SK-N-SH treated with all-trans-retinoic acid at 6 μM for 48 hours (cell line): Measurements from ENCODE around the gene HSPA4.

Experiments
- ATAC-seq: fragments of 200-7000 bp; cut with Tn5 transposase; 3 replicates; pipeline ENCODE4 v1.9.1; 2020; ENCODE audit warnings: mild to moderate bottlenecking, moderate library complexity
- ARNTL ChIP-seq: fragments of 450-650 bp; formaldehyde crosslinking; IDR thresholded peaks from 2 replicates; pipeline ENCODE4 v1.5.0; 2020; ENCODE audit warnings: low read depth, mild to moderate bottlenecking, moderate library complexity, borderline replicate concordance
- BACH2 ChIP-seq: fragments of 250-450 bp; sonication (Bioruptor Pico); IDR thresholded peaks from 2 replicates; pipeline ENCODE4 v1.9.0; 2021; ENCODE audit warnings: mild to moderate bottlenecking, borderline replicate concordance
- CREB5 ChIP-seq: fragments of 250-450 bp; sonication (Bioruptor Pico); IDR thresholded peaks from 2 replicates; pipeline ENCODE4 v1.5.1; 2020; ENCODE audit warnings: low read depth, mild to moderate bottlenecking, moderate library complexity
- CSDC2 ChIP-seq: fragments of 250-450 bp; sonication (Bioruptor Pico); IDR thresholded peaks from 2 replicates; pipeline ENCODE4 v1.5.0; 2020; ENCODE audit warnings: mild to moderate bottlenecking, moderate library complexity
- CSRNP3 ChIP-seq: fragments of 250-450 bp; sonication (Bioruptor Pico); IDR thresholded peaks from 2 replicates; pipeline ENCODE4 v1.5.1; 2021; ENCODE audit warnings: mild to moderate bottlenecking, moderate library complexity
- ESRRG ChIP-seq: fragments of 250-450 bp; sonication (Bioruptor Pico); IDR thresholded peaks from 2 replicates; pipeline ENCODE4 v1.6.1; 2021; ENCODE audit warnings: mild to moderate bottlenecking
- ISL1 ChIP-seq: fragments of 250-450 bp; sonication (Bioruptor Pico); IDR thresholded peaks from 2 replicates; pipeline ENCODE4 v2.1.2; 2022; ENCODE audit warnings: mild to moderate bottlenecking, moderate library complexity
- OSR1 ChIP-seq: fragments of 250-450 bp; sonication (Bioruptor Pico); IDR thresholded peaks from 2 replicates; pipeline ENCODE4 v1.8.0; 2022; ENCODE audit warnings: moderate library complexity, mild to moderate bottlenecking, inconsistent platforms
- PATZ1 ChIP-seq: fragments of 250-450 bp; sonication (Bioruptor Pico); IDR thresholded peaks from 2 replicates; pipeline ENCODE4 v1.8.0; 2020; ENCODE audit warnings: mild to moderate bottlenecking, moderate library complexity, borderline replicate concordance
- POU6F1 ChIP-seq: fragments of 250-450 bp; sonication (Bioruptor Pico); IDR thresholded peaks from 2 replicates; pipeline ENCODE4 v1.8.0; 2021; ENCODE audit warnings: low read depth, mild to moderate bottlenecking, moderate library complexity, borderline replicate concordance
- PPARA ChIP-seq: fragments of 250-450 bp; sonication (Bioruptor Pico); IDR thresholded peaks from 2 replicates; pipeline ENCODE4 v1.5.0; 2020; ENCODE audit warnings: mild to moderate bottlenecking, borderline replicate concordance
- RARB ChIP-seq: fragments of 250-450 bp; sonication (Bioruptor Pico); IDR thresholded peaks from 2 replicates; pipeline ENCODE4 v1.8.0; 2021; ENCODE audit warnings: mild to moderate bottlenecking, moderate library complexity
- SNAI2 ChIP-seq: fragments of 250-450 bp; sonication (Bioruptor Pico); IDR thresholded peaks from 2 replicates; pipeline ENCODE4 v1.5.0; 2020; ENCODE audit warnings: mild to moderate bottlenecking, moderate library complexity
- TOX ChIP-seq: fragments of 250-450 bp; sonication (Bioruptor Pico); IDR thresholded peaks from 2 replicates; pipeline ENCODE4 v1.8.0; 2021; ENCODE audit warnings: mild to moderate bottlenecking, moderate library complexity, borderline replicate concordance
- TSHZ2 ChIP-seq: fragments of 250-450 bp; sonication (Bioruptor Pico); IDR thresholded peaks from 2 replicates; pipeline ENCODE4 v1.5.0; 2020; ENCODE audit warnings: mild to moderate bottlenecking, moderate library complexity
- ZC3H10 ChIP-seq: fragments of 250-450 bp; sonication (Bioruptor Pico); IDR thresholded peaks from 2 replicates; pipeline ENCODE4 v1.5.1; 2021; ENCODE audit warnings: mild to moderate bottlenecking, moderate library complexity
- ZFP3 ChIP-seq: fragments of 250-450 bp; sonication (Bioruptor Pico); IDR thresholded peaks from 2 replicates; pipeline ENCODE4 v1.5.0; 2020; ENCODE audit warnings: mild to moderate bottlenecking, moderate library complexity
- ZFP30 ChIP-seq: fragments of 450-650 bp; formaldehyde crosslinking; IDR thresholded peaks from 2 replicates; pipeline ENCODE4 v1.5.0; 2022; ENCODE audit warnings: mild to moderate bottlenecking, moderate library complexity
- ZNF565 ChIP-seq: fragments of 450-650 bp; formaldehyde crosslinking; conservative IDR thresholded peaks from 2 replicates; pipeline ENCODE4 v1.5.0; 2020; ENCODE audit warnings: low read depth, mild to moderate bottlenecking, moderate library complexity
- ZNF70 ChIP-seq: fragments of 450-650 bp; formaldehyde crosslinking; IDR thresholded peaks from 2 replicates; pipeline ENCODE4 v1.5.0; 2020; ENCODE audit warnings: mild to moderate bottlenecking, moderate library complexity

HSPA4 gene

GRCh38 chr5:133053448-133053847 lies 1.6 kb downstream of the HSPA4 start (continued):
- TF ChIP-seq POU6F1 (CRISPR knock-in tag), result no peak
- no peak for TF ChIP-seq TOX (CRISPR knock-in tag)
- no peak for TF ChIP-seq CREB5 (CRISPR knock-in tag)
- TF ChIP-seq ZNF565, result no peak
- TF ChIP-seq ESRRG (CRISPR knock-in tag), result no peak
- TF ChIP-seq PPARA (CRISPR knock-in tag), result no peak
- no peak for TF ChIP-seq ZFP30 (CRISPR knock-in tag)
- TF ChIP-seq OSR1 (CRISPR knock-in tag), result no peak

- no peak for TF ChIP-seq ZNF70 (CRISPR knock-in tag)
- no peak for TF ChIP-seq CREB5 (CRISPR knock-in tag)
- no peak for TF ChIP-seq PPARA (CRISPR knock-in tag)
- no peak for TF ChIP-seq OSR1 (CRISPR knock-in tag)
- TF ChIP-seq, all 23 proteins: peak for 0
Measured at GRCh38 chr5:133054697-133055471, 3.1 kb downstream of the HSPA4 start.

GRCh38 chr5:133056891-133057290 lies 5.1 kb downstream of the HSPA4 start:
- ATAC-seq, result no peak
- TF ChIP-seq CSDC2 (CRISPR knock-in tag) (no peak), TSHZ2 (no peak), TOX (CRISPR knock-in tag) (no peak), BACH2 (CRISPR knock-in tag) (no peak), ZFP3 (no peak), PATZ1 (CRISPR knock-in tag) (no peak), ZC3H10 (no peak), ZFP30 (CRISPR knock-in tag) (no peak), RARB (CRISPR knock-in tag) (no peak), SNAI2 (CRISPR knock-in tag) (no peak), ZNF70 (CRISPR knock-in tag) (no peak), ISL1 (no peak), ZNF565 (no peak), ESRRG (CRISPR knock-in tag) (no peak), CREB5 (CRISPR knock-in tag) (no peak), POU6F1 (CRISPR knock-in tag) (no peak), CSRNP3 (CRISPR knock-in tag) (no peak), ARNTL (CRISPR knock-in tag) (no peak), OSR1 (CRISPR knock-in tag) (no peak), PPARA (CRISPR knock-in tag) (no peak)

More at GRCh38 chr5:133054697-133055471, 3.1 kb downstream of the HSPA4 start:
- ATAC-seq, result no peak
